T-helper 2 cell treated with Interferon-gamma antibody and Interleukin-4, amounts not matched to agents 5 μg/mL and 100 μg/mL, for 36 hours (primary cell): ENCODE data around the gene EFHC1.

Experiments
- DNase-seq: peaks from one replicate; pipeline ENCODE4 v3.0.0; 2021; ENCODE audit warnings: low spot score
- H3K27ac Mint-ChIP-seq: one replicate; pipeline ENCODE4 v1.8.0; 2021; ENCODE audit warnings: mild to moderate bottlenecking, mixed read lengths
- H3K27me3 Mint-ChIP-seq: one replicate; pipeline ENCODE4 v1.8.0; 2021; ENCODE audit warnings: low read depth, mixed read lengths
- H3K36me3 Mint-ChIP-seq: one replicate; pipeline ENCODE4 v1.8.0; 2021; ENCODE audit warnings: low read depth, mixed read lengths
- H3K4me1 Mint-ChIP-seq: one replicate; pipeline ENCODE4 v1.8.0; 2021; ENCODE audit warnings: low read depth, mixed read lengths
- H3K4me3 Mint-ChIP-seq: one replicate; pipeline ENCODE4 v1.8.0; 2022; ENCODE audit warnings: mild to moderate bottlenecking, moderate library complexity, mixed read lengths
- H3K9me3 Mint-ChIP-seq: one replicate; pipeline ENCODE4 v1.8.0; 2021; ENCODE audit warnings: mixed read lengths

Gene EFHC1

GRCh38 chr6:52572536-52572935 is 152.4 kb downstream of the EFHC1 start:
- no peaks in the 10 kb centered on the region for H3K9me3 Mint-ChIP-seq
- no peaks in the 10 kb centered on the region for H3K27me3 Mint-ChIP-seq
- DNase-seq: no peak
- peaks cover 9% of the 10 kb centered on the region for H3K36me3 Mint-ChIP-seq
- no peak overlapping the region for H3K4me3 Mint-ChIP-seq
- H3K4me1 Mint-ChIP-seq: peaks cover 37% of the 10 kb centered on the region
- H3K27ac Mint-ChIP-seq: no peak overlapping the region

- H3K27ac Mint-ChIP-seq: peak overlapping the region; percentile 46
- no peak overlapping the region for H3K4me3 Mint-ChIP-seq
- no peak for DNase-seq
- peaks cover 9% of the 10 kb centered on the region for H3K36me3 Mint-ChIP-seq
- H3K4me1 Mint-ChIP-seq: peaks cover 40% of the 10 kb centered on the region
- H3K27me3 Mint-ChIP-seq: no peaks in the 10 kb centered on the region
- H3K9me3 Mint-ChIP-seq: no peaks in the 10 kb centered on the region
Observed at GRCh38 chr6:52573295-52573694, 153.2 kb downstream of the EFHC1 start.
